ENCODE measurements around the gene SAV1. TPM values are rescaled to one million over a fixed set of nuclear protein-coding genes. Genes with fewer than 3 reads are reported as not detected.
"Not testable (repeated sequence)": the region's sequence is repeated elsewhere in the genome, so short reads cannot be mapped to it uniquely, and the experiment has no call there.

Gene SAV1
- total RNA-seq, 1 donor from 2014 or later = 31.7 TPM

DNA sequence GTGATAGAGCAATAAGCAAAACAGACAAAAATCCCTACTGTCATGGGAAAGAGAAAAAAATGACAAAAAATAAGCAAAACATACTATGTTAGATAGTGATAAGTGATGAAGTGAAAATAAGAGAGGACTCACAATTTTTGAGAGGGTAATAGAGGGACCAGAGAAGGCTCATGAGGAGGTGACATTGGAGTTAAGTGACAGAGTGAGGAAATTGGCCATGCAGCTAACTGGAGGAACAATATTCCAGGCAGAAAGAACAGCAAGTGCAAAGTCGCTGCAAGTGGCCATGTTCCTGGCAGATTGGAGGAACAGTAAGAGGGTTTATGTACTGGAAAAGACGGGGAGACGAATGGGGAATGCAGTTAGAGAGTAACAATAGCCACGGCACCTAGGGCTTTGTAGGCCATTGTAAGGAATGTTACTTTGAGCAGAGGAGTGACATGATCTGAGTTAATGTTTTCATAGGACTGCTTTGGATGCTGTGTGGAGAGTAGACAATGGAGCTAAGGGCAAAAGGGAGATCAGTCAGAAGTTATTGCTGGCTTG is 1.4 kb upstream of the SAV1 start:
- no peak for DNase-seq (ENCODE audit: low spot score in 2 of 2, unreplicated experiment in 2 of 2)
- Mint-ChIP-seq H3K4me1 (peaks cover 14% of the 10 kb centered on the region), H3K36me3 (peaks cover 3% of the 10 kb centered on the region), H3K27me3 (ENCODE audit: low read depth) (no peaks in the 10 kb centered on the region), H3K9me3 (peaks cover 3% of the 10 kb centered on the region), H3K27ac (no peak overlapping the region), H3K4me3 (no peak overlapping the region)
- TF ChIP-seq, protein P1, sequence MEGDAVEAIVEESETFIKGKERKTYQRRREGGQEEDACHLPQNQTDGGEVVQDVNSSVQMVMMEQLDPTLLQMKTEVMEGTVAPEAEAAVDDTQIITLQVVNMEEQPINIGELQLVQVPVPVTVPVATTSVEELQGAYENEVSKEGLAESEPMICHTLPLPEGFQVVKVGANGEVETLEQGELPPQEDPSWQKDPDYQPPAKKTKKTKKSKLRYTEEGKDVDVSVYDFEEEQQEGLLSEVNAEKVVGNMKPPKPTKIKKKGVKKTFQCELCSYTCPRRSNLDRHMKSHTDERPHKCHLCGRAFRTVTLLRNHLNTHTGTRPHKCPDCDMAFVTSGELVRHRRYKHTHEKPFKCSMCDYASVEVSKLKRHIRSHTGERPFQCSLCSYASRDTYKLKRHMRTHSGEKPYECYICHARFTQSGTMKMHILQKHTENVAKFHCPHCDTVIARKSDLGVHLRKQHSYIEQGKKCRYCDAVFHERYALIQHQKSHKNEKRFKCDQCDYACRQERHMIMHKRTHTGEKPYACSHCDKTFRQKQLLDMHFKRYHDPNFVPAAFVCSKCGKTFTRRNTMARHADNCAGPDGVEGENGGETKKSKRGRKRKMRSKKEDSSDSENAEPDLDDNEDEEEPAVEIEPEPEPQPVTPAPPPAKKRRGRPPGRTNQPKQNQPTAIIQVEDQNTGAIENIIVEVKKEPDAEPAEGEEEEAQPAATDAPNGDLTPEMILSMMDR (IDR thresholded peaks at IDR 0.05; ENCODE audit: unreplicated experiment) = no peak

GRCh38 chr14:50668826-50669143 is 679 bp upstream of the SAV1 start:
- DNase-seq (ENCODE audit: low spot score in 2 of 2, unreplicated experiment in 2 of 2) = no peak
- TF ChIP-seq, protein P1 (IDR thresholded peaks at IDR 0.05; ENCODE audit: unreplicated experiment) = no peak
- Mint-ChIP-seq H3K36me3 (peaks cover 5% of the 10 kb centered on the region), H3K27ac (no peak overlapping the region), H3K9me3 (no peaks in the 10 kb centered on the region), H3K27me3 (ENCODE audit: low read depth) (no peaks in the 10 kb centered on the region), H3K4me1 (peaks cover 14% of the 10 kb centered on the region), H3K4me3 (no peak overlapping the region)

- Mint-ChIP-seq H3K27ac (peak overlapping the region; percentile 96), H3K4me3 (no peak overlapping the region), H3K27me3 (ENCODE audit: low read depth) (no peaks in the 10 kb centered on the region), H3K36me3 (peaks cover 12% of the 10 kb centered on the region), H3K9me3 (no peaks in the 10 kb centered on the region), H3K4me1 (peaks cover 14% of the 10 kb centered on the region)
- TF ChIP-seq, protein P1 (IDR thresholded peaks at IDR 0.05; ENCODE audit: unreplicated experiment) = no peak
- DNase-seq (ENCODE audit: low spot score in 2 of 2, unreplicated experiment in 2 of 2) = no peak
Measured at GRCh38 chr14:50667684-50667995, 466 bp downstream of the SAV1 start.

- Mint-ChIP-seq H3K4me3 (no peak overlapping the region), H3K4me1 (peaks cover 14% of the 10 kb centered on the region), H3K27ac (peak overlapping the region; percentile 96), H3K27me3 (ENCODE audit: low read depth) (no peaks in the 10 kb centered on the region), H3K36me3 (peaks cover 12% of the 10 kb centered on the region), H3K9me3 (no peaks in the 10 kb centered on the region)
- peak in 1 of 2 experiments; percentile 47 for DNase-seq (ENCODE audit: low spot score in 2 of 2, unreplicated experiment in 2 of 2)
- TF ChIP-seq, protein P1 (IDR thresholded peaks at IDR 0.05; ENCODE audit: unreplicated experiment) = no peak
Measured at GRCh38 chr14:50666772-50667683, 1.1 kb downstream of the SAV1 start.

DNA sequence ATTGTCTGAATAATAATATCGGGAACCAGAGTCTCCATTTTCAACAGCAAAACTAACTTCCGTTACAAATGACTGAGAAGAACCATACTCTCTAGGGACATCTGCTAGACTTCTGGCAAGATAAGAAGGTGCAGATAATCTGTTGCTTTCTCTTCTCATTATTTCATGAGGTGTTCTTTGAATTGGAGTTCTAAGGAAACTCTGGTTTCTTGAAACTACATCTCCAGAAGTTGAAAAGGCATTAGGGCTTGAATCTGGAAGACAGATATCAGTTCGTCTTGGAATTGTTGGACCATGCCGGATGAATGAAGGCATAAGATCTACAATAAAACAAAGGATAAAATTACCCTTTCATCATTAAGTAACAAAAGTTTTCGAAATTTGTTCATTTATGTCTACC is 2.8 kb downstream of the SAV1 start:
- not testable (repeated sequence) for H3K27me3 Mint-ChIP-seq (ENCODE audit: low read depth); H3K27ac Mint-ChIP-seq; H3K9me3 Mint-ChIP-seq; DNase-seq (ENCODE audit: low spot score in 2 of 2, unreplicated experiment in 2 of 2); H3K4me3 Mint-ChIP-seq
- peaks cover 14% of the 10 kb centered on the region for H3K4me1 Mint-ChIP-seq
- H3K36me3 Mint-ChIP-seq = peaks cover 27% of the 10 kb centered on the region

DNA sequence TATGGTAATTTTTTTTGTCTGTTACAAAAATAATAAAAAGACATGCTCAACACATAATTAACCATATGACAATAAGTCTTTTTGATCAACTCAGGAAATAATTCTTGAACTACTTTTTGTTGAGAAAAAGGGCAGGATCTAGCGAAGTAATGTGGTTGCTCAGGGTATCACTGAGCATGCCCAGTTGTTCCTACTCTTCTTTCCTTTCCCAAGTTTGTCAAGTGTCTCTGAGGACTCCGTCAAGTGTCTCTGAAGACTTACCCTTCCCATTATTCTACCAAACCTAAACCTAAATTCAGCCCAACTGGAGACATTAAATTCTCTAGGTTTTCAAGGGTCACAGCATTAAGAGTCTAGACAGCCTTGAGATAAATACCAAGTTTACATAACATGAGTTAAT is 3.5 kb downstream of the SAV1 start:
- DNase-seq (ENCODE audit: low spot score in 2 of 2, unreplicated experiment in 2 of 2); H3K4me3 Mint-ChIP-seq; H3K9me3 Mint-ChIP-seq; H3K27ac Mint-ChIP-seq; H3K27me3 Mint-ChIP-seq (ENCODE audit: low read depth): not testable (repeated sequence)
- Mint-ChIP-seq H3K4me1 (peaks cover 14% of the 10 kb centered on the region), H3K36me3 (peaks cover 33% of the 10 kb centered on the region)
